Progenitor cell of endocrine pancreas (in vitro differentiated cells): ENCODE results near the gene DNAJB13. TPM values are rescaled to one million over a fixed set of nuclear protein-coding genes. Genes with fewer than 3 reads are reported as not detected.
A peak's percentile ranks its signal among the peaks of the same experiment; 100 is the strongest.

Experiments
- DNase-seq: peaks from one replicate; pipeline ENCODE4 v3.0.0; 2021; ENCODE audit warnings: low spot score; ENCODE audit not compliant: unreplicated experiment
- H3K27ac Mint-ChIP-seq: 2 replicates; pipeline ENCODE4 v1.8.0; 2021; ENCODE audit warnings: mild to moderate bottlenecking, moderate library complexity, mixed read lengths
- H3K27me3 Mint-ChIP-seq: 2 replicates; pipeline ENCODE4 v1.8.0; 2021; ENCODE audit warnings: mixed read lengths
- H3K36me3 Mint-ChIP-seq: 2 replicates; pipeline ENCODE4 v1.8.0; 2022; ENCODE audit warnings: mixed read lengths; ENCODE audit not compliant: insufficient read depth
- H3K4me1 Mint-ChIP-seq: 2 replicates; pipeline ENCODE4 v1.8.0; 2021; ENCODE audit warnings: low read depth, mixed read lengths
- H3K4me3 Mint-ChIP-seq: 2 replicates; pipeline ENCODE4 v1.8.0; 2021; ENCODE audit warnings: low read depth, mild to moderate bottlenecking, moderate library complexity, mixed read lengths
- H3K9me3 Mint-ChIP-seq: 2 replicates; pipeline ENCODE4 v1.8.0; 2021; ENCODE audit warnings: low read depth, mixed read lengths
- CTCF ChIP-seq: fragments of 200-600 bp; sonication (generic); IDR thresholded peaks from one replicate; pipeline ENCODE4 v1.5.0; 2021; ENCODE audit warnings: antibody characterized with exemption, mild to moderate bottlenecking; ENCODE audit not compliant: unreplicated experiment
- total RNA-seq: library from RNA; stranded (reverse); gene quantifications from 2 replicates; pipeline ENCODE4 v1.2.1, GENCODE V29; 2021

The DNAJB13 gene
- total RNA-seq, 1 donor from 2014 or later, result 1.1 TPM

- DNase-seq, result no peak
- no peak for TF ChIP-seq CTCF
- H3K27ac Mint-ChIP-seq, result no peak overlapping the region
- no peak overlapping the region for H3K4me3 Mint-ChIP-seq
- H3K27me3 Mint-ChIP-seq, result no peaks in the 10 kb centered on the region
- H3K9me3 Mint-ChIP-seq, result no peaks in the 10 kb centered on the region
- H3K4me1 Mint-ChIP-seq, result peaks cover 24% of the 10 kb centered on the region
- peaks cover 18% of the 10 kb centered on the region for H3K36me3 Mint-ChIP-seq
Measured at GRCh38 chr11:73977856-73978519, 27.2 kb downstream of the DNAJB13 start.

GRCh38 chr11:73978576-73979086 lies 27.8 kb downstream of the DNAJB13 start:
- DNase-seq, result no peak
- Mint-ChIP-seq H3K9me3 (no peaks in the 10 kb centered on the region), H3K27me3 (no peaks in the 10 kb centered on the region), H3K36me3 (peaks cover 18% of the 10 kb centered on the region), H3K4me1 (peaks cover 26% of the 10 kb centered on the region), H3K4me3 (no peak overlapping the region), H3K27ac (peak overlapping the region; percentile 23)
- TF ChIP-seq CTCF, result no peak

GRCh38 chr11:73980001-73980961 lies 29.5 kb downstream of the DNAJB13 start:
- peaks cover 31% of the 10 kb centered on the region for H3K4me1 Mint-ChIP-seq
- no peak for TF ChIP-seq CTCF
- no peaks in the 10 kb centered on the region for H3K9me3 Mint-ChIP-seq
- peak; percentile 39 for DNase-seq
- peak overlapping the region; percentile 94 for H3K27ac Mint-ChIP-seq
- H3K36me3 Mint-ChIP-seq, result peaks cover 16% of the 10 kb centered on the region
- H3K27me3 Mint-ChIP-seq, result no peaks in the 10 kb centered on the region
- H3K4me3 Mint-ChIP-seq, result peak overlapping the region; percentile 87

- H3K36me3 Mint-ChIP-seq, result peaks cover 12% of the 10 kb centered on the region
- H3K4me3 Mint-ChIP-seq, result peak overlapping the region; percentile 87
- no peaks in the 10 kb centered on the region for H3K9me3 Mint-ChIP-seq
- peaks cover 31% of the 10 kb centered on the region for H3K4me1 Mint-ChIP-seq
- no peaks in the 10 kb centered on the region for H3K27me3 Mint-ChIP-seq
- peak overlapping the region; percentile 89 for H3K27ac Mint-ChIP-seq
- TF ChIP-seq CTCF, result no peak
- DNase-seq, result no peak
Measured at GRCh38 chr11:73981051-73981805, 30.4 kb downstream of the DNAJB13 start.

GRCh38 chr11:73982595-73982989 lies 31.8 kb downstream of the DNAJB13 start, which contains the start of gene UCP2:
TSS of gene UCP2 (minus strand) at chr11:73982843. CDS start at chr11:73978378, 4,465 bp downstream.
- H3K4me3 Mint-ChIP-seq, result peak within 1 kb of the TSS; percentile 87
- peaks cover 31% of the 10 kb centered on the region for H3K4me1 Mint-ChIP-seq
- H3K9me3 Mint-ChIP-seq, result no peaks in the 10 kb centered on the region
- DNase-seq, result peak; percentile 64
- H3K36me3 Mint-ChIP-seq, result peaks cover 5% of the 10 kb centered on the region
- no peak for TF ChIP-seq CTCF
- peak within 1 kb of the TSS; percentile 97 for H3K27ac Mint-ChIP-seq
- no peaks in the 10 kb centered on the region for H3K27me3 Mint-ChIP-seq
